Activated gamma-delta T cell treated with Interleukin-2 at 50 U/mL for 16 hours (primary cell): ENCODE results near the gene LTA.

Experiments
- DNase-seq: peaks from one replicate; pipeline ENCODE4 v3.0.0-alpha.2; 2020

The LTA gene

GRCh38 chr6:31574106-31575061, 2.3 kb downstream of the LTA start:
- DNase-seq, result no peak

DNA sequence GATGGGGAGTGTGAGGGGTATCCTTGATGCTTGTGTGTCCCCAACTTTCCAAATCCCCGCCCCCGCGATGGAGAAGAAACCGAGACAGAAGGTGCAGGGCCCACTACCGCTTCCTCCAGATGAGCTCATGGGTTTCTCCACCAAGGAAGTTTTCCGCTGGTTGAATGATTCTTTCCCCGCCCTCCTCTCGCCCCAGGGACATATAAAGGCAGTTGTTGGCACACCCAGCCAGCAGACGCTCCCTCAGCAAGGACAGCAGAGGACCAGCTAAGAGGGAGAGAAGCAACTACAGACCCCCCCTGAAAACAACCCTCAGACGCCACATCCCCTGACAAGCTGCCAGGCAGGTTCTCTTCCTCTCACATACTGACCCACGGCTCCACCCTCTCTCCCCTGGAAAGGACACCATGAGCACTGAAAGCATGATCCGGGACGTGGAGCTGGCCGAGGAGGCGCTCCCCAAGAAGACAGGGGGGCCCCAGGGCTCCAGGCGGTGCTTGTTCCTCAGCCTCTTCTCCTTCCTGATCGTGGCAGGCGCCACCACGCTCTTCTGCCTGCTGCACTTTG, 3.3 kb downstream of the LTA start, which contains the start of gene TNF:
Gene TNF (plus strand): TSS at position 231 of the 567 bp plus-strand sequence. CDS start 177 bp downstream, at position 408.
- DNase-seq, result peak; percentile 54

DNA sequence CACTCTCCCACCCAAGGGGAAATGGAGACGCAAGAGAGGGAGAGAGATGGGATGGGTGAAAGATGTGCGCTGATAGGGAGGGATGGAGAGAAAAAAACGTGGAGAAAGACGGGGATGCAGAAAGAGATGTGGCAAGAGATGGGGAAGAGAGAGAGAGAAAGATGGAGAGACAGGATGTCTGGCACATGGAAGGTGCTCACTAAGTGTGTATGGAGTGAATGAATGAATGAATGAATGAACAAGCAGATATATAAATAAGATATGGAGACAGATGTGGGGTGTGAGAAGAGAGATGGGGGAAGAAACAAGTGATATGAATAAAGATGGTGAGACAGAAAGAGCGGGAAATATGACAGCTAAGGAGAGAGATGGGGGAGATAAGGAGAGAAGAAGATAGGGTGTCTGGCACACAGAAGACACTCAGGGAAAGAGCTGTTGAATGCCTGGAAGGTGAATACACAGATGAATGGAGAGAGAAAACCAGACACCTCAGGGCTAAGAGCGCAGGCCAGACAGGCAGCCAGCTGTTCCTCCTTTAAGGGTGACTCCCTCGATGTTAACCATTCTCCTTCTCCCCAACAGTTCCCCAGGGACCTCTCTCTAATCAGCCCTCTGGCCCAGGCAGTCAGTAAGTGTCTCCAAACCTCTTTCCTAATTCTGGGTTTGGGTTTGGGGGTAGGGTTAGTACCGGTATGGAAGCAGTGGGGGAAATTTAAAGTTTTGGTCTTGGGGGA, 4.0 kb downstream of the LTA start:
- no peak for DNase-seq

GRCh38 chr6:31576897-31577578, 4.9 kb downstream of the LTA start:
- peak; percentile 48 for DNase-seq

GRCh38 chr6:31577579-31577966, 5.5 kb downstream of the LTA start:
- no peak for DNase-seq

DNA sequence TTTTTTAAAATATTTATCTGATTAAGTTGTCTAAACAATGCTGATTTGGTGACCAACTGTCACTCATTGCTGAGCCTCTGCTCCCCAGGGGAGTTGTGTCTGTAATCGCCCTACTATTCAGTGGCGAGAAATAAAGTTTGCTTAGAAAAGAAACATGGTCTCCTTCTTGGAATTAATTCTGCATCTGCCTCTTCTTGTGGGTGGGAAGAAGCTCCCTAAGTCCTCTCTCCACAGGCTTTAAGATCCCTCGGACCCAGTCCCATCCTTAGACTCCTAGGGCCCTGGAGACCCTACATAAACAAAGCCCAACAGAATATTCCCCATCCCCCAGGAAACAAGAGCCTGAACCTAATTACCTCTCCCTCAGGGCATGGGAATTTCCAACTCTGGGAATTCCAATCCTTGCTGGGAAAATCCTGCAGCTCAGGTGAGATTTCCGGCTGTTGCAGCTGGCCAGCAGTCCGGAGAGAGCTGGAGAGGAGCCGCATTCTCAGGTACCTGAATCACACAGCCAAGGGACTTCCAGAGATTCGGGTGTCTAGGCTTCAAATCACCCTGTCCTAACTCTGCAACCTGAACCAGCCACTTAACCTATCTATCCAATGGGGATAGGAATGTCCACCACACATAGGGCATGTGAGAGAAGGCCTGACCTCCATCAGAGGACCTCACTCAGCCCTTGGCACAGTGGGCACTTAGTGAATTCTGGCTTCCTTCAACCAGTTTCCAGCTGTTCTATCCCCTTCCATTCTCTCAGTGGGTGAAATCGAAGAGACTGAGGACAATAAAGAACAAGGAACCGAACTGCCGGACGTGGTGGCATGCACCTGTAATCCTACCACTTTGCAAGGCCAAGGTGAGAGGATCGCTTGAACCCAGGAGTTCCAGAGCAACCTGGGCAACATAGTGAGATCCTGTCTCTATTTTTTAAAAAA, 6.4 kb downstream of the LTA start:
- DNase-seq, result no peak

DNA sequence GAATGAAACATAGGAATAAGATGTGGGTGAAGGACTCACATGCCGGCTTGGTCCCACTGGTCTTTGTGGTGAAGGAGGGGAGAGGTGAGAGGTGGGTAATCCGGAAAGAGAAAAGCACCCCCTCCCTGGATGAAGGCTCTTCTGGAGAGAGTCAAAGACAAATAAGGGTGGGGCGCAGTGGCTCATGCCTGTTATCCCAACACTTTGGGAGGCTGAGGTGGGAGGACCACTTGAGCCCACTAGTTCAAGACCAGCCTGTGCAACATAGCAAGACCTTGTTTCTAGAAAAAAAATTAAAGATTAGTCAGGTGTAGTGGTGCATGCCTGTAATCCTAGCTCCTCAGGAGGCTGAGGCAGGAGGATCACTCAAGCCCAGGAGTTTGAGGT, 7.0 kb downstream of the LTA start:
- DNase-seq, result no peak

- no peak for DNase-seq
Observed at GRCh38 chr6:31579546-31580437, 7.7 kb downstream of the LTA start.

DNA sequence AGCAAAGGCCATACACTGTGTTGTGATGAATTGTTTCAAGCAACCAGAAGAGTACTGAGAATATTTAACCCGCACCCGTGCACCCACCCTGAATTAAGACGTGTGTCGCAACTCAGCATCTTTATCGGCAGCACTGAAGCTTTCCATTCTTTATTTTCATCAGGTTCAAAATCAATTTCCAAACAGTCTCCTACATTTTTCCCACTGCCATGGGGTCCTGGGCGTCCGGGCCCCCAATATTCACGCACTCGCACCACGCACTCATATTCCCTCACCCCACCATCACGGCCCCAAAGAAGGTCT, 8.3 kb downstream of the LTA start:
- DNase-seq, result no peak

DNA sequence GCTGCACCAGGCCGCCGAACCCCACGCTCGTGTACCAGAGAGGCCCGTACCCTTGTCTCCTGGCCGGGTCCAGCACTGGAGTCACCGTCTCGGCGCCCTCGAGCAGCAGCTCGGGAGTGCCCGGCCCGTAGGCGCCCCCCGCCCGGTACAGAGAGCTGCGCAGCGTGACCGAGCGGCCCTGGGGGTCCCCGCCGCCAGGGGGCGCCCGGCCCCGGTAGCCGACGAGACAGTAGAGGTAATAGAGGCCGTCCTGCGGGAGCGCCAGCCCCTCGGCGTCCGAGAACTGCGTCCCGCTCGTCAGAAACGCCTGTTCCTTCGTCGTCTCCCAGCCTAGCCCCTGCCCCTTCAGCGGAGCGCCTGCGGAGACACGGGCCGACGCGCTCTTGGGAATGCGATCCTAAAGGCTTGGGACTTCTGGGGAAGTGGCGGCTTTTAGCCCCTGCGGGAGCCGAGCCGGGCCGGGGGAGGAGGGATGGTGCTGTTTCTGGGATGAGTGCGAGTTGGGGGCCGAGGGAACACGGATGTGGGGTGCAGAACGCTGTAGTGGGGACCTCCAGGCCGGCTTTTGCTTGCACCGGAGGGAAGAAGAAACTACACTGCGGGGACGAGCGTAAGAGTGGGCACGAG, 8.8 kb downstream of the LTA start:
- peak; percentile 93 for DNase-seq

GRCh38 chr6:31581434-31582229, 9.5 kb downstream of the LTA start:
- DNase-seq, result no peak

DNA sequence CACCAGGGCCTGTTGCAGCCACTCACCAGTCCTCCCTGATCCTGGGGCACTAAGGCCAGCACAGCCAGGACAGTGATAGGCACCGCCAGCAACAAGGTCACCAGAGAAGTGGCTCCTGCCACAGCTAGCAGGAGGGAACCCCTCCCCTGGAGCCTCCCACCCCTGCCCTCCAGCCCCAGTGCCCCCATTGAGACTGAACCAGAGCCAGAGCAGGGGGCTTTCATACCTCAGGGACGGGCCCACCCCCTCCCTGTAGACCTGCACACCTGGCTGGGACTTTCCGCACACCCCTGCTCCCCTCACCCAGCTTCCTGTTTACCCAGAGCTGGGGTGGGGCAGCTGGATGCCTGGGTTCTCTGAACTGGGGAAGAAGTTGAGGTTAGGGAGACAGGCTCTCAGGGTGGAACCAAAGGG, 10.1 kb downstream of the LTA start, which contains the start of gene LTB:
Gene LTB (minus strand): TSS at position 195 of the 414 bp plus-strand sequence. CDS start 7 bp downstream, at position 188.
- DNase-seq, result peak; percentile 77

DNA sequence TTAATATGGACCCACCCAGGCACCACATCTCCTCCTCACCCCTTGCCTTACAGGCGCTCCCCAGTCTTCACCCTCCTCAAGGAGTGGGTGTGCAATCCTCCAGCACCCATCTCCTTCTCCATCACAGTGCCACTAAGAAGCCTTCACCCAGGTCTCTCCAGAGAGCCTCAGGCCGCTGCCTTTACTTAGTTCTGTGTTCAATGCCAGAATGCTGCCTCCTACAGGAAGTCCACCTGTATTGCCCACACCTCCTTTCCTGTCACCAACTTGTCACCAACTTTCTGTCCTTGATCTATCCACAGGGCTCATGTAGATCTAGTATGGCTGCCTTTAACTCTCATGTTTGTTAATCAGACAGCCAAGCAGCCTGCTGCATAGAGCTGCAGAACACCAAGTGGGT, 13.4 kb downstream of the LTA start:
- no peak for DNase-seq

- DNase-seq, result no peak
Observed at GRCh38 chr6:31586008-31586407, 13.9 kb downstream of the LTA start, which contains the start of gene LST1. Gene LST1, plus strand, starts transcription at chr6:31586277. Its CDS starts 1,023 bp downstream, at chr6:31587300.

- DNase-seq, result peak; percentile 43
Observed at GRCh38 chr6:31586599-31587281, 14.7 kb downstream of the LTA start.

GRCh38 chr6:31587791-31588777, 16.0 kb downstream of the LTA start:
- no peak for DNase-seq
